Fibroblast of skin of scalp (primary cell): Measurements from ENCODE around the gene RXRA.

Experiments used
- DNase-seq: peaks from one replicate; pipeline ENCODE4 v3.0.0-alpha.2; 2013

RXRA gene

GRCh38 chr9:134403682-134404301 is 77.5 kb downstream of the RXRA start:
- DNase-seq, result peak; percentile 93

DNA sequence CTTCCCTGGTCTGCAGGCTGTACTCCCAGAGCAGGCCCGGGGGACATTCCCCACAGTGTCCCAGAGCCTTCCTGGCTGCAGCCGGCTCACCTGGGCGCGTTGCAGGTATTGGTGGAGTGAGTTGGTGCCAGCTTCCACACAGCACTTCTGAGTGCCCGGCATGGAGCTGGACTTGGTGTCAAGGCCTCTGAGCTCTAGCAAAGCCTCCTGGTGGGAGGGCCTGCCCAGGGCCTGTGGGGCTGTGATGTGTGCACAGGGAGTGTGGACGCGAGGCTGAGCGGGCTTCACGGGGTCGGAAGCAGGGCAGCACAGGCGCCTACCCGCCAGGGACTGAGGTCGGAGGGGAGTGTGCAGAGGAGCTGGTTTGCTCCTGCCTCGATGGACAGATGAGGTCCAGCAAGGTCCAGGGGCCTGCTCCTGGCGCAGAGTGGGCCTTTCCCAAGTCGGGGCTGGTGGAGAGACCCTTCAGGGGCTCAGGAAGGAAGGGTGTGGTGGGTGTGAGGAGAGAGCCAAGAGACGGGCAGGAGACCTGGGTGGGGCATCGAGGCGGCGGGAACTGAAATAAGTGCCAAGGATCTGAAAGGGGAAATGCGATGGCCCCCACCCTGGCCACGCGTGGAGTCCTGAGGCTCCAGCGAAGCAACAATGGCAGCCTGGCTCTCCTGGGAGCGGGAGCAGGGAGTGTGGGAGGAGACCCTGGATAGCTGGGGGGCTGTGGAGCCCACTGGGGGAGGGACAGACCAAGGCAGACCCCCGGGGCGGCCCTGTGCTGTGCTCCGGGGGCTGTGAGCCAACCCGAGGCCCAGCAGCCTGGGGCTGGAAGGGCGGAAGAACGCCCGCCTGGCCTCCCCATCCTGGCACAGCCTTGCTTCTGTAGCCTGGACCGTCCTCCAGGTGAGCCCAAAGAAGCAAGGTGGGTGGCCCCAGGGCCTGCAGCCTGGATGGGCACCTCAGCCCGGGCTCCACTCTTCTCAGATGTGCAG is 78.4 kb downstream of the RXRA start:
- no peak for DNase-seq

GRCh38 chr9:134405527-134405926 is 79.3 kb downstream of the RXRA start:
- DNase-seq, result no peak

DNA sequence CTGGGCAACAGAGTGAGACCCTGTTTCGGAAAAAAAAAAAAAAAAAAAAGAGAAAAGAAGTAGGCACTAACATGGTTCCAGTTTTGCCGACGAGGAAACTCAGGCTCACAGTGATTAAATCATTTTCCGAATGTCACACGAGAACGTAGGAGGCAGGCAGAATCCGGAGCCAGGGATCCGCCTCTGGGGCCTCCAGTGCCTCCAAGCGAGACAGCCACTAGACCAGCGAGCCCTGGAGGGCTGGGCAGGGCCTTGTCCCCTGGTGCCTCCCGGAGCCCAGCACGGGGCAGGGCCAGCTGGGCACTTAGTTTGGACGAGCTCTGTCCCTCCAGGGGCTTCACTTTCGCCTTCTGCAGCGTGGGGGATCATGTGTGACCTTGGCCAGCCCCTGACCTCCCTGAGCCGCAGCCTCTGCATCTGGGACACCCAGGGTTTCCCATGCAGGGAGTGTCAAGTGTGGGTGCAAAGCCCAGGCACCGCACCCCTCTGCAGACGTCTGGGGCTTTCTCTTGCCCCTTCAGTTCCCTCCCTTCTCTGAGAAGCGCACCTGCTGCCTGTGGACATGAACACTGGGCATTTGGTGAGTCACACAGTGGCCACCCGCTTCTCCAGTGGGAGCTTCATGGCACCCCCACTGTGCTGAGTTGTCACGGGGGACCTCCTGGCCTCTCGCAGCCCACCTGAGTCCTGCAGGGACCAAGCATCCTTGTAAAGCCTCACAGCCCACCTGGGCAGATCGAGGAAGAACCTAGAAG is 80.3 kb downstream of the RXRA start:
- DNase-seq, result peak; percentile 30

GRCh38 chr9:134407121-134407779 is 81.0 kb downstream of the RXRA start:
- peak; percentile 94 for DNase-seq

DNA sequence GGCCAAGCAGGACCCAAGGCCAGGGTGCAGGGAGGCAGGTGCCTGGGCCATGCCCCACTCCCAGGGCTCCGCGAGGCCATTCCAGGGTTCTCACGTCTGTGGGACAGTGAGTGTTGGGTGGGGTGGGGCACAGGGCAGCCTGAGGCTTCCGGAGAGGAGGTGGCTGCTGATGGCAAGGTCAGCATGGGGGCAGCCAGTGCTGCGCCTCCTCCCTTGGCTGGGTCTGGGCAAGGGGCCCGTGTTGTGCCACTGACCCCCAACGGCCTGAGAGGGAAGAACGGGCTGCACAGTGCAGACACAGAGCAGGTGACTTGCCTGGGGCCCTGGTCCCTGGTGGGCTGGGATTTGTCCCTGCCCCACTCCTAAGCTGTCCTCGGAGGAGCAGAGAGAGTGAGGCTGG is 82.1 kb downstream of the RXRA start:
- no peak for DNase-seq

DNA sequence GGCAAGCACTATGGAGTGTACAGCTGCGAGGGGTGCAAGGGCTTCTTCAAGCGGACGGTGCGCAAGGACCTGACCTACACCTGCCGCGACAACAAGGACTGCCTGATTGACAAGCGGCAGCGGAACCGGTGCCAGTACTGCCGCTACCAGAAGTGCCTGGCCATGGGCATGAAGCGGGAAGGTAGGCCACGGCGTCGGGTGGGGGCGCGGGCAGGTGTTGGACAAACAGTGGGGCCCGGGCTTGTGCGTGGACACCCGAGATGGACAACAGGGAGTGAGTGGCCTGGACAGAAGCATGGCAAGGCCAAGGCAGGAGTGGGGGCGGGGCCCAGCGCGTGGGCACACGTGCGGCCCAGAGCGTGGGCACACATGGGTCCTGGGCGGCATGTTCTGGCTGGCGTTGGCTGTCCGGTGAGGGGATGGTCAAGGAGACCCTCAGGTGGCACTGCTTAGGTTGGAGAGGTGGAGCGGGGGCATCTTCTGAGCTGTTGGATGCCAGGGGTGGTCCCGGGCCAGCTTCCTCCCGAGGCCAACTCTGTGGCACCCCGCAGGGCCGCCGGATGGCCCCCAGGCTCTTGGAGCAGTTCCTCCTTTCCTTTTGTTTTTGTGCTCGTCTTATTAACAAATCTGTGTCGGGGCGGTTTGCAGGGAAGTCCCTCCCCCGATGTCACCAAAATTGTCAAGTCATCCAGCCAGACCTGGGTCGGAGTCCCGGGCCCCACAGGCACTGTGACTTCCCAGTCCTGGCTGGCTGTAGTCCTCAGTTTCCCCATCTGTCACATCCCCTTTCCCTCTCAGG is 82.9 kb downstream of the RXRA start:
- DNase-seq, result no peak

- DNase-seq, result no peak
Observed at GRCh38 chr9:134410071-134410834, 84.0 kb downstream of the RXRA start.

- DNase-seq, result no peak
Observed at GRCh38 chr9:134410835-134411217, 84.6 kb downstream of the RXRA start.

GRCh38 chr9:134411440-134412297 is 85.4 kb downstream of the RXRA start:
- peak; percentile 38 for DNase-seq

DNA sequence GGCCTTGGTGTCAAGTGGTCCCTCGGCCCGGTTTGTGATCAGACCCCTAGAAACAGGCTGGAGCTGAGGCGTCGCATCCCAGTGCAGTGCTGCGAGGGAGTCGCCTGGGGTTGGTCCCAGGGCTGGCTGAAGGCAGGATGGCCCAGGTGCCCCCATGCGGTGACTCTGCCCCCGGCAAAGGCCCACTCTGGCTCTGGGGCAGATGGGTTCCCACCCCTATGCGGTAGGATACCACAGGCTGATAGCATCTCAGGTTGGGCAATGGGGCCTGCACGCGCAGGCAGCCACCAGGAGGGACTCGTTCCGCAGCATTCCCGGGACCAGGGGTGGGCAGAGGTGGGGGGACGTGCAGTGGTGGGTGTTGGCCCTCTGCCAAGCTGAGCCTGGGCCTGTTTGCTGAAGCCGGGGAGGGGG is 86.0 kb downstream of the RXRA start:
- DNase-seq, result no peak

DNA sequence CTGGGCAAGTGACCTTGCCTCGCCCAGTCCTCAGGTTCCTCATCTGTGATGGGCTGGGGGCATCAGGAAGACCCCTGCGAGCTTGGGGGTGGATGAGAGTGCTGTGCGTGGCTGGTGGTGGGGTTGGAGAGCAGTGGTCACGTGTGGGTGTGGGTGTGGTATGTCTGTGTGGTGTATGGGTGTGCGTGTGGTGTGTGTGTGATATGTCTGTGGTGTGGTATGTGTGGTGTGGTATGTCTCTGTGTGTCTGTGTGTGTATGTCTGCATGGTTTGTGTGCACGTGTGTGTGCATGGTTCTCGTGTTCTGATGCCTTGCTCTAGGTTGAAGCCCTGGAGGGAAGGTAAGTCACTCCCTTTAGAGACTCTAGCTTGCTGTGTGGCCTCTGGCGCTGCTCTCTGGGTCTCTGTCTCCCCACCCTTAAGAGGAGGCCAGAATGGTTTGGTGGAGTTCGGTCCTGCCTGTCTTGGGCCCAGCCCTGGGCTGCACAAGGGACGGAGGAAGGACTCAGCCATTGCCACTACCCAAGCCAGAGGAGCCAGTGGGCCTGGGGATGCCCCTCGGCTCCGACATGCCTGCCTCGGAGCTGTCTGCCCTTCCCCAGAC is 87.0 kb downstream of the RXRA start:
- peak; percentile 12 for DNase-seq

DNA sequence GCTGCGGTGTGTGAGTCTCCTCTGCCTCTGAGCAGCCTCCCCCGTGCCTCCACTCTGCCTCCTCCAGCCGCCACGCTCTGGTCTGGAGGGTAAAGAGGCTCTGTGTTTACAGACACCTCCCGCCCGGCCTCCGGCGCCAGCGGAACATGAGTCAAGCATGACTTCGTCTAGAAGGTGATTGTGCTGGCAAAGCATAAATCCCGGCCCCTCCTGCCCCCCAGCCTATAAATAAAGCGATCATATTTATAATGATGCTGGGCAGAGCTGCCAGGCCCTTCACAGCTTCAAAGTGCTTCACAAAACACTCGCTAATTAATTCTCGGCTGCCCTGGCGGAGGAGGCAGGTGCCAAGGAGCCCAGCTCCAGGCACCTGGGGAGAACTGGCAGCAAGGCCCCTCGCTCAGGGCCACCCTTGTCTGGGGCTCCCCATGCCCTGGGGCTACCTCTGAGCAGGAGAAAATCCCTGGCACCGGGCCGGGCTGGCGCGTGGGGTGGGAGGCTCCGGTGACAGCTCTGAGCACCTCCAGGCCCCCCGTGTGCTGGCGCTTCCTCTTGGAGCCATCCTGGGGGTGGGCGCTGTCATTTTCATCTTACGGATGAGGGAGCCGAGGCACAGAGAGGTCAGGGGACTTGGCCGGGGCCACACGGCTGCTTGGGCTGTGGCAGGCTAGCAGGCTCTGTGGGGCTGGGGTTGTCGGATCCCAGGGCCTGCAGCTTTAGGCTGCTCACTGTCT is 87.8 kb downstream of the RXRA start:
- peak; percentile 71 for DNase-seq

DNA sequence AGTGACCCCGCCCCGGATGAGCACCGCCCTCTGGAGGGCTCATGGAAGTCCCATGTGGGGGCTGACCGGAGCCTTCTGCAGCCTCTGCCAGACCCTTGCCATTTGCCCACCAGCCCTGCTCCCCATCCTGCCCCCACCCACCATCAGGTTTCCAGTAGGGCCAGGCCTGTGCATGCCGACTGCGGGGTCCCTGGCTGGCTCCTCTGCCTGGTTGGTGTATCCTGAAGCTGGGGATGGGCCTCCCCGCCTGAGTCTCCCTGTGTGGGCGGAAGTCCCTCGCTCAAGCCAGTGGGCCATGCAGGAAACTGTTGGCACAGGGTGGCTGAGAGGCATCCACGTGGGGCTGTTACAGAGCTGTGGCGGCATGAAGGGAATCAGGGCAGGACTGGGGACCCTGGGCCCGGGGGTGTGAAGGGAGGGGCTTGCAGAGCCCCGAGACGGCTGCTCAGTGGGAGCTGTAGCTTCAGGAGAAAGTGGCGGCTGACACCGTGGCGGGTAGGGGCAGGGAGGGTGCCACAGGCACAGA is 88.7 kb downstream of the RXRA start:
- DNase-seq, result no peak

DNA sequence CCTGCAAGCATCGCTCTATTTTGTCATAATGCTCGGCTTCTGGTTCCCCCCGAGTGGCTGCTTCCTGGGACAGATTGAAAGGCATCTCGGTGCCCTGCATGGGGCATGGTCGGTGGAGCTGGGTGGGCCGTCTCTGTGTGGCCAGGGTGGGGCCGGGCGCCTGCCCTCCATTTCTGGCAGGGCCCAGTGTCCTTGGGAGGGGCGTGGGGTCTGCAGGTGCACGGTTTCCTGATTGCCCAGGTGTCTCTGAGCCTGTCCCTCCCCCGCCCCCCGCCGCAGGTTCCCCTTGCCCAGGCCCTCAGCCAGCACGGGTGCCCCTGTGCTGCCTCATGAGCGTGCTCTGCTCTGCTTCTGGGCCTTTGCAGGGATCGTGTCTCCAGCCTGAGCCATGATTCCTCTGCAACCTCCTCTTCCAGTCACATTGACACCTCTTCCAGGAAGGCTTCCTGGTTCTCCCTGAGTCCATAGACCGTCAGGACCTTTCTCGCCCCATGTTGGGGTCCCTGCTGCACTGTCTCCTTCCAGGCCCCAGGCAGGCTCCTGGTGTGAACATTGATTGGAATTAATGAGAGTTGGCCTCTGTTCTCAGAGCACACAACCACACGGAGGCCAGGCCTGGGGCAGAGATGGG is 90.2 kb downstream of the RXRA start:
- no peak for DNase-seq

GRCh38 chr9:134418354-134418753 is 92.1 kb downstream of the RXRA start:
- DNase-seq, result no peak

GRCh38 chr9:134419000-134419683 is 92.9 kb downstream of the RXRA start:
- no peak for DNase-seq
